D721Med (cell line): ENCODE results near the gene TOR1A.

Source experiments
- DNase-seq: peaks from one replicate; pipeline ENCODE4 v3.0.0; 2011; ENCODE audit warnings: low spot score; ENCODE audit not compliant: insufficient read length
- FAIRE-seq: peaks from 2 replicates; lab custom pipeline; 2011; peaks lifted over from hg19 to GRCh38; lab: Jason Lieb, UNC
- TF ChIP-seq, protein P1 (sequence below): IDR thresholded peaks from 2 replicates; pipeline ENCODE4 v1.5.1; 2012; ENCODE audit warnings: mild to moderate bottlenecking, control low read depth; ENCODE audit not compliant: insufficient read depth; ENCODE audit errors: missing control alignments

TOR1A gene

GRCh38 chr9:129774791-129775447 lies 49.0 kb downstream of the TOR1A start:
- FAIRE-seq (no peak), DNase-seq (no peak)
- TF ChIP-seq, protein P1, sequence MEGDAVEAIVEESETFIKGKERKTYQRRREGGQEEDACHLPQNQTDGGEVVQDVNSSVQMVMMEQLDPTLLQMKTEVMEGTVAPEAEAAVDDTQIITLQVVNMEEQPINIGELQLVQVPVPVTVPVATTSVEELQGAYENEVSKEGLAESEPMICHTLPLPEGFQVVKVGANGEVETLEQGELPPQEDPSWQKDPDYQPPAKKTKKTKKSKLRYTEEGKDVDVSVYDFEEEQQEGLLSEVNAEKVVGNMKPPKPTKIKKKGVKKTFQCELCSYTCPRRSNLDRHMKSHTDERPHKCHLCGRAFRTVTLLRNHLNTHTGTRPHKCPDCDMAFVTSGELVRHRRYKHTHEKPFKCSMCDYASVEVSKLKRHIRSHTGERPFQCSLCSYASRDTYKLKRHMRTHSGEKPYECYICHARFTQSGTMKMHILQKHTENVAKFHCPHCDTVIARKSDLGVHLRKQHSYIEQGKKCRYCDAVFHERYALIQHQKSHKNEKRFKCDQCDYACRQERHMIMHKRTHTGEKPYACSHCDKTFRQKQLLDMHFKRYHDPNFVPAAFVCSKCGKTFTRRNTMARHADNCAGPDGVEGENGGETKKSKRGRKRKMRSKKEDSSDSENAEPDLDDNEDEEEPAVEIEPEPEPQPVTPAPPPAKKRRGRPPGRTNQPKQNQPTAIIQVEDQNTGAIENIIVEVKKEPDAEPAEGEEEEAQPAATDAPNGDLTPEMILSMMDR = no peak

DNA sequence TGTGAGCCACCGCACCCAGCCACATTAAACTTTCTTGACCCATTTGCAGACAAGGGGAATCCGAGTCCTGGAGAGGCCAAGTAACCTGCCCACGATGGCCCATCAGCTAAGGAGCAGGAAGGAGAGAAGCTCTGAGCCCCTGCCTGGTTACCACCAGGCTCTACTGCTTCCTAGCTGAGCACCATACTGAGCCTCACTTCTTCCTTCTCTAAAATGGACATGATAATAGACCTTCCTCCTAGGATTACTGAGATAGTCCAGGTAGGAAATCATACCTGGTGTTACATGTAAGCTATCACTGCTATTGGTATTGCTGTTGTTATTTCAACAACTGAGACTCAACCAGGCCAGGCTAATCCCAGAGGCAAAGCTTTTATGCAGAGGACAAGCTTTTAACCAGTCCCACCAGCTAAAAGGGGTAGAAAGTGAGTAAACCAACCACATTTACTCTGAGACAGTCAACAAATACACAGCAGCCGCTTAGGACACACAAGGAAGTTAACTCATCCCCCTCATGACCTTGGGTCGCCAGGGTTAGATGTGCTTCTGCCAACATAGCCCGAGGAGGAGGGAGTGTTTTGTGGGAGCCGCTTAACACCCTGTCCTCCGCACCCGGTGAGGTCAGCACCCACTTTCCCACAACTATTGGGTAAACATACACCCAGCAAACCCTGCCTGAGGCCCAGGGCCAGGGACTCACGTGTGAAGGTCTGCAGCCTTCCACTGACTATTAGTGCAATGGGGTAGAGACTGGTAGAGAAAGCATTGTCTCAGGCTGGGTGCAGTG lies 50.5 kb downstream of the TOR1A start:
- FAIRE-seq (no peak), DNase-seq (no peak)
- TF ChIP-seq, protein P1 = no peak

- TF ChIP-seq, protein P1 = no peak
- FAIRE-seq (no peak), DNase-seq (no peak)
These were observed 53.2 kb downstream of the TOR1A start for GRCh38 chr9:129770741-129771140.

- FAIRE-seq = no peak
- no peak for DNase-seq
- TF ChIP-seq, protein P1 = no peak
These were observed 54.3 kb downstream of the TOR1A start for GRCh38 chr9:129769669-129770068.

- TF ChIP-seq, protein P1 = no peak
- FAIRE-seq (no peak), DNase-seq (no peak)
These were observed 55.5 kb downstream of the TOR1A start for GRCh38 chr9:129768486-129768885.

DNA sequence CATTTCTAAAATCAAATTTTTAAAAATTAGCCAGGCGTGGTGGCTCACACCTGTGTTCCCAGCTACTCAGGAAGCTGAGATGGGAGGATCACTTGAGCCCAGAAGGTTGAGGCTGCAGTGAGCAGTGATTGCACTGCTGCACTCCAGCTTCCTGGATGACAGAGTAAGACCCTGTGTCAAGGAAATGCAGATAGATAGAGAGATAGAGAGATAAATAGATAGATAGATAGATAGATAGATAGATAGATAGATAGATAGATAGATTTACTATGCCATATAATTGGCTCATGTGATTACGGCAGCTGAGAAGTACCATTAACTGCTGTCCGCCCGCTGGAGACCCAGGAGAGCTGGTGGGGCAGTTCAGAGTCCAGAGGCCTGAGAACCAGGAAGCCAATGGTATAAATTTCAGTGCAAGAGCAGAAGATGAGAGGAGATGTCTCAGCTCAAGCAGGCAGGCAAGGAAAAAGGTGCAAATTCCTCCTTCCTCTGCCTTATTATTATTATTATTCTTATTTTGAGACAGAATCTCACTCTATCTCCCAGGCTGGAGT lies 58.1 kb downstream of the TOR1A start:
- FAIRE-seq (no peak), DNase-seq (no peak)
- TF ChIP-seq, protein P1 = no peak
